ENCODE measurements around the gene TBX1. TPM values are rescaled to one million over a fixed set of nuclear protein-coding genes. Genes with fewer than 3 reads are reported as not detected.

Gene TBX1
- total RNA-seq, 1 donor, result not detected

GRCh38 chr22:19802001-19802893 lies 41.7 kb downstream of the TBX1 start:
- H3K9me3 ChIP-seq (ENCODE audit: low read depth, low read length), result no peaks in the 10 kb centered on the region
- H3K4me3 ChIP-seq (ENCODE audit: insufficient read depth, low read length), result no peak overlapping the region
- no peak overlapping the region for H3K4me2 ChIP-seq (ENCODE audit: insufficient read depth, low read length)
- TF ChIP-seq CTCF (IDR thresholded peaks at IDR 0.05; ENCODE audit: extremely low read depth, low read depth, low read length), result no peak
- H3K36me3 ChIP-seq (ENCODE audit: insufficient read depth, low read length), result no peaks in the 10 kb centered on the region
- H2AFZ ChIP-seq (ENCODE audit: low read length), result no peak overlapping the region
- peak; percentile 73 for DNase-seq (ENCODE audit: insufficient read length, low spot score, missing footprints)
- no peaks in the 10 kb centered on the region for H3K27me3 ChIP-seq (ENCODE audit: insufficient read depth, low read length)
- H3K4me1 ChIP-seq (ENCODE audit: insufficient read depth, low read length), result peaks cover 9% of the 10 kb centered on the region
- H3K27ac ChIP-seq (ENCODE audit: low read depth, low read length), result no peak overlapping the region
- no peaks in the 10 kb centered on the region for H3K79me2 ChIP-seq (ENCODE audit: insufficient read depth, low read length)
- peaks cover 6% of the 10 kb centered on the region for H4K20me1 ChIP-seq (ENCODE audit: insufficient read depth, low read length)

DNA sequence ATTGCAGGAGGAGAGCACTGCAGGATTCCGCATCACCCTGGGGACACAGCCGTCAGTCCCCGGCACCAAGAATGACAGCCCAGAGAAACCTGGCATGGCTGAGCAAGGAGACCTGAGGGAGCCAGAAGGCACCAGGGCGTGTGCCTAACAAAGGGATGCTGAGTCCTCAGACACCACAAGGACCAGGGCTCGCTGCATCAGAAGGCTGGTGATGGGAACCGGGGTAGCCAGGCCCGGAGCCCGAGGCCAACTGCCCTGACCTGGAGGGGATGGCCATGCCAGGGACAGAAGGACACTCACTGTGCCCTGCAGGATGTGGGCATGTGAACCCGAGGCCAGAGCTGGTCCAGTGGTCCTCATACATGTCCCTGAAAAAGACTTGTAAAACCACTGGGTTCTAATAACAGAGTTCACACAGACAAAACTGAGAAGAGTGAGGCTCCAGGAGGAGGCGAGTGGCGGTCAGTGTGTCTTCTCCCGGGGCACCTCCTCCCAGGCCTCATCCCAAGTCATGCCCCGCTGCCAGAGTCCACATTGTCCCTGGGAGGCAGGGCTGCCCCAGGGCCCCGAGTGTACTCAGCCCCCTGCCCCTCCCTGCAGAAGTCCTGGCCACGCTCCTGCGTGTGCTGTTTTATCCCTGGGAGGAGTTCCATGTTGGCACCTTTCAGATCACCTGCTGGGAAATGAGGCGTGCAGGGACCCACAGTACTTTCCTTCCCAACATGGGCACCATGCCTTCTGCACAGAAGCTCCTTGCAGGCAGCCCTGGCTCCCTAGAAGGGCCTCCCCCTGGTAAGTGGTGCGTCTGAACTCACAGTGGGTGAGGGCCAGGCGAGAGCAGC lies 42.5 kb downstream of the TBX1 start:
- H3K79me2 ChIP-seq (ENCODE audit: insufficient read depth, low read length), result no peaks in the 10 kb centered on the region
- DNase-seq (ENCODE audit: insufficient read length, low spot score, missing footprints), result peak; percentile 65
- peaks cover 9% of the 10 kb centered on the region for H4K20me1 ChIP-seq (ENCODE audit: insufficient read depth, low read length)
- no peaks in the 10 kb centered on the region for H3K36me3 ChIP-seq (ENCODE audit: insufficient read depth, low read length)
- H3K27ac ChIP-seq (ENCODE audit: low read depth, low read length), result no peak overlapping the region
- TF ChIP-seq CTCF (IDR thresholded peaks at IDR 0.05; ENCODE audit: extremely low read depth, low read depth, low read length), result no peak
- H3K4me1 ChIP-seq (ENCODE audit: insufficient read depth, low read length), result peaks cover 9% of the 10 kb centered on the region
- H3K9me3 ChIP-seq (ENCODE audit: low read depth, low read length), result no peaks in the 10 kb centered on the region
- H2AFZ ChIP-seq (ENCODE audit: low read length), result no peak overlapping the region
- H3K4me3 ChIP-seq (ENCODE audit: insufficient read depth, low read length), result no peak overlapping the region
- no peak overlapping the region for H3K4me2 ChIP-seq (ENCODE audit: insufficient read depth, low read length)
- H3K27me3 ChIP-seq (ENCODE audit: insufficient read depth, low read length), result no peaks in the 10 kb centered on the region

- Histone ChIP-seq H3K4me2 (ENCODE audit: insufficient read depth, low read length) (no peak overlapping the region), H3K9me3 (ENCODE audit: low read depth, low read length) (no peaks in the 10 kb centered on the region), H3K4me3 (ENCODE audit: insufficient read depth, low read length) (no peak overlapping the region), H3K27ac (ENCODE audit: low read depth, low read length) (no peak overlapping the region), H2AFZ (ENCODE audit: low read length) (no peak overlapping the region), H4K20me1 (ENCODE audit: insufficient read depth, low read length) (peaks cover 9% of the 10 kb centered on the region), H3K79me2 (ENCODE audit: insufficient read depth, low read length) (no peaks in the 10 kb centered on the region), H3K4me1 (ENCODE audit: insufficient read depth, low read length) (peaks cover 8% of the 10 kb centered on the region), H3K27me3 (ENCODE audit: insufficient read depth, low read length) (no peaks in the 10 kb centered on the region), H3K36me3 (ENCODE audit: insufficient read depth, low read length) (no peaks in the 10 kb centered on the region)
- TF ChIP-seq CTCF (IDR thresholded peaks at IDR 0.05; ENCODE audit: extremely low read depth, low read depth, low read length), result no peak
- DNase-seq (ENCODE audit: insufficient read length, low spot score, missing footprints), result peak; percentile 59
These were observed 43.2 kb downstream of the TBX1 start for GRCh38 chr22:19803736-19804267.
